WI38 (cell line): ENCODE results near the gene NPDC1.

Experiments used
- H3K4me3 ChIP-seq: 2 replicates; pipeline ENCODE4 v1.5.1; 2011; ENCODE audit warnings: low read depth, mild to moderate bottlenecking, control low read depth, low read length
- CTCF ChIP-seq: IDR thresholded peaks from 2 replicates; pipeline ENCODE4 v1.5.1; 2012; ENCODE audit warnings: low read depth, mild to moderate bottlenecking, control low read depth, low read length

Gene NPDC1

GRCh38 chr9:136991993-136992818 is 53.8 kb downstream of the NPDC1 start, which contains the start of gene PAXX:
Gene PAXX (plus strand): TSS chr9:136992422. CDS start chr9:136992444, 22 bp downstream.
- peak within 1 kb of the TSS; percentile 79 for H3K4me3 ChIP-seq
- TF ChIP-seq CTCF = no peak

- no peak for TF ChIP-seq CTCF
- H3K4me3 ChIP-seq = no peak overlapping the region
These were observed 55.6 kb downstream of the NPDC1 start for GRCh38 chr9:136990242-136990911.
